Measurements from ENCODE around the gene STEAP1B. TPM values are rescaled to one million over a fixed set of nuclear protein-coding genes. Genes with fewer than 3 reads are reported as not detected.

The STEAP1B gene
- total RNA-seq, 1 donor from 2014 or later: 5.6 TPM

DNA sequence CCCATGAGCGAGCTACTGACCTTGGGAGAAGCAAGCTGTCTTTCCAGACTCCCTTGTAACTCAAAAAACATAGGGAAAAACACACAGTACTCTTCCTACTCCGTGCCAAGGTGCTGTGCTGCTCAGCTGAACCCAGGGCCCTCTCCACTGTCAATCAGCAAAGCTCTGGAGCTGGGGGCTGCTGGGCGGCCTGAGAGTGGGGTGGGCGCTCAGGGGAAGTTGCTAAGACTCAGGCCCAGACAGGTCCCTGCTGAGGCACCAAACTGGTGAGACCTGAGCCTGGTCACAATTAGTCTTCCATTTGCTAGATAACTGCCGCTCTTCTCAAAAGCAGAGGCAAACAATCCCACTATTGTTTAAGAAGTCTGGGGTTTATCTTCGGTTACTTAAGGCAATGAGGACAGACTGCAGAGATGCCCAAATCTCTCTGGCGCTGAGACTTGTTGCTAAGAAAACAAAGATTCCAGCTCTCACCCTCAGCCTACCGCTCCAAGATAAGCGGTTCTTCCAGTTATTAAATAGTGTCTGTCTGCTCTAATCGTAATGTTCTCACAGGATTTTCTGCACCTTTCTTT, 22.0 kb downstream of the STEAP1B start:
- Mint-ChIP-seq H3K4me3 (ENCODE audit: unreplicated experiment) (no peak overlapping the region), H3K4me1 (ENCODE audit: unreplicated experiment) (peaks cover 18% of the 10 kb centered on the region), H3K27me3 (ENCODE audit: unreplicated experiment) (peaks cover 4% of the 10 kb centered on the region), H3K27ac (ENCODE audit: unreplicated experiment) (no peak overlapping the region), H3K36me3 (ENCODE audit: low read depth, unreplicated experiment) (no peaks in the 10 kb centered on the region), H3K9me3 (ENCODE audit: unreplicated experiment) (no peaks in the 10 kb centered on the region)
- no peak for DNase-seq (ENCODE audit: low spot score)
- TF ChIP-seq, protein P1, sequence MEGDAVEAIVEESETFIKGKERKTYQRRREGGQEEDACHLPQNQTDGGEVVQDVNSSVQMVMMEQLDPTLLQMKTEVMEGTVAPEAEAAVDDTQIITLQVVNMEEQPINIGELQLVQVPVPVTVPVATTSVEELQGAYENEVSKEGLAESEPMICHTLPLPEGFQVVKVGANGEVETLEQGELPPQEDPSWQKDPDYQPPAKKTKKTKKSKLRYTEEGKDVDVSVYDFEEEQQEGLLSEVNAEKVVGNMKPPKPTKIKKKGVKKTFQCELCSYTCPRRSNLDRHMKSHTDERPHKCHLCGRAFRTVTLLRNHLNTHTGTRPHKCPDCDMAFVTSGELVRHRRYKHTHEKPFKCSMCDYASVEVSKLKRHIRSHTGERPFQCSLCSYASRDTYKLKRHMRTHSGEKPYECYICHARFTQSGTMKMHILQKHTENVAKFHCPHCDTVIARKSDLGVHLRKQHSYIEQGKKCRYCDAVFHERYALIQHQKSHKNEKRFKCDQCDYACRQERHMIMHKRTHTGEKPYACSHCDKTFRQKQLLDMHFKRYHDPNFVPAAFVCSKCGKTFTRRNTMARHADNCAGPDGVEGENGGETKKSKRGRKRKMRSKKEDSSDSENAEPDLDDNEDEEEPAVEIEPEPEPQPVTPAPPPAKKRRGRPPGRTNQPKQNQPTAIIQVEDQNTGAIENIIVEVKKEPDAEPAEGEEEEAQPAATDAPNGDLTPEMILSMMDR (IDR thresholded peaks at IDR 0.05; ENCODE audit: unreplicated experiment): no peak

- Mint-ChIP-seq H3K27me3 (ENCODE audit: unreplicated experiment) (peaks cover 4% of the 10 kb centered on the region), H3K27ac (ENCODE audit: unreplicated experiment) (no peak overlapping the region), H3K9me3 (ENCODE audit: unreplicated experiment) (no peaks in the 10 kb centered on the region), H3K4me1 (ENCODE audit: unreplicated experiment) (peaks cover 18% of the 10 kb centered on the region), H3K4me3 (ENCODE audit: unreplicated experiment) (no peak overlapping the region), H3K36me3 (ENCODE audit: low read depth, unreplicated experiment) (no peaks in the 10 kb centered on the region)
- DNase-seq (ENCODE audit: low spot score): no peak
- TF ChIP-seq, protein P1 (IDR thresholded peaks at IDR 0.05; ENCODE audit: unreplicated experiment): no peak
Measured at GRCh38 chr7:22477262-22477661, 22.7 kb downstream of the STEAP1B start.

DNA sequence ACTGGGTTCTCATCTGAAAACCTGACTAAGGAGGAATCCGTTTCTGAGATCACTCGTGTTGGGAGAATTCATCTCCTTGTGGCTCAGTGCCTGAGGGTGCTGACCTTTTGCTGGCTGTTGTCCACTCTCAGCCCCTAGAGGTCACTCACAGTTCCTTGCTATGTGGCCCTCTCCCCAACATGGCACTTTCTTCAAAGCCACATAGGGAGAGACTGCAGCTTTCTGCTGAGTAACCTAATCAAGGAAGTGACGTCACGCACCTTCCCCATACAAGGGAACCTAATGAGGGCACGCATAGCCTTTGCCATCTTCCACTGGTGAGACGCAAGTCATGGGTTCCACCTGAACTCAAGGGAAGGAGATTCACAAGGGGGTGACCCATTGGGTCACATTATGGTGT, 23.2 kb downstream of the STEAP1B start:
- no peak for DNase-seq (ENCODE audit: low spot score)
- Mint-ChIP-seq H3K27me3 (ENCODE audit: unreplicated experiment) (peaks cover 4% of the 10 kb centered on the region), H3K4me3 (ENCODE audit: unreplicated experiment) (no peak overlapping the region), H3K27ac (ENCODE audit: unreplicated experiment) (no peak overlapping the region), H3K36me3 (ENCODE audit: low read depth, unreplicated experiment) (no peaks in the 10 kb centered on the region), H3K9me3 (ENCODE audit: unreplicated experiment) (no peaks in the 10 kb centered on the region), H3K4me1 (ENCODE audit: unreplicated experiment) (peaks cover 13% of the 10 kb centered on the region)
- TF ChIP-seq, protein P1 (IDR thresholded peaks at IDR 0.05; ENCODE audit: unreplicated experiment): no peak

DNA sequence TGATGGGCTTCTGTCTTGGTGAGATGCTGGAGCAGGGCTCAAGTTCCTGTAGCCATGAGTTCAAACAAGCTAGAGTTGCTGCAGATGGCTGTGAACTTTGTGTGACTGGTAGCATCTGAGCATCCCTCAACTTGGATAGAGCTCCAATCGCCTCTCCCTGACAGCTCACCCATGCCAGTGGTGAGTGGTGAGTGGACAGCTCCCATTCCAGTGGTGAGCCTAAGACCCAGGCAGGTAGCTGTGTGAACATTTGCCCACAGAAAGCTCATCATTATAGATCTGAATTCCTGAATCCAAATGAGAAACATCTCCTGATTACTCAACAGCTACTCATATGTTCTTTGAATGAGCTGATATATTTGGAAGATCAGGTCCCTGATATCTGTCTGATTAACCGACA, 25.3 kb downstream of the STEAP1B start:
- Mint-ChIP-seq H3K36me3 (ENCODE audit: low read depth, unreplicated experiment) (no peaks in the 10 kb centered on the region), H3K4me1 (ENCODE audit: unreplicated experiment) (peaks cover 9% of the 10 kb centered on the region), H3K9me3 (ENCODE audit: unreplicated experiment) (no peaks in the 10 kb centered on the region)

GRCh38 chr7:22470981-22471380, 29.0 kb downstream of the STEAP1B start:
- H3K36me3 Mint-ChIP-seq (ENCODE audit: low read depth, unreplicated experiment): peaks cover 3% of the 10 kb centered on the region
- no peaks in the 10 kb centered on the region for H3K4me1 Mint-ChIP-seq (ENCODE audit: unreplicated experiment)
- no peak overlapping the region for H3K27ac Mint-ChIP-seq (ENCODE audit: unreplicated experiment)

More for the DNA sequence above, 25.3 kb downstream of the STEAP1B start:
- no peak overlapping the region for H3K4me3 Mint-ChIP-seq (ENCODE audit: unreplicated experiment)
- no peak overlapping the region for H3K27ac Mint-ChIP-seq (ENCODE audit: unreplicated experiment)
- TF ChIP-seq, protein P1 (IDR thresholded peaks at IDR 0.05; ENCODE audit: unreplicated experiment): no peak
- peaks cover 4% of the 10 kb centered on the region for H3K27me3 Mint-ChIP-seq (ENCODE audit: unreplicated experiment)
- DNase-seq (ENCODE audit: low spot score): no peak

More at GRCh38 chr7:22470981-22471380, 29.0 kb downstream of the STEAP1B start:
- TF ChIP-seq, protein P1 (IDR thresholded peaks at IDR 0.05; ENCODE audit: unreplicated experiment): no peak
- Mint-ChIP-seq H3K9me3 (ENCODE audit: unreplicated experiment) (no peaks in the 10 kb centered on the region), H3K4me3 (ENCODE audit: unreplicated experiment) (no peak overlapping the region), H3K27me3 (ENCODE audit: unreplicated experiment) (peaks cover 2% of the 10 kb centered on the region)
- DNase-seq (ENCODE audit: low spot score): no peak

All from endothelial cell (in vitro differentiated cells).